NOMO-1 (cell line): ENCODE data around the gene CSE1L.
"Not testable (repeated sequence)": the region's sequence is repeated elsewhere in the genome, so short reads cannot be mapped to it uniquely, and the experiment has no call there.

Source experiments
- DNase-seq, 2 experiments: peaks; one replicate each; lab custom pipeline; 2025; ENCODE audit not compliant: unreplicated experiment in 2 of 2; lab: John Stamatoyannopoulos, UW

CSE1L gene

DNA sequence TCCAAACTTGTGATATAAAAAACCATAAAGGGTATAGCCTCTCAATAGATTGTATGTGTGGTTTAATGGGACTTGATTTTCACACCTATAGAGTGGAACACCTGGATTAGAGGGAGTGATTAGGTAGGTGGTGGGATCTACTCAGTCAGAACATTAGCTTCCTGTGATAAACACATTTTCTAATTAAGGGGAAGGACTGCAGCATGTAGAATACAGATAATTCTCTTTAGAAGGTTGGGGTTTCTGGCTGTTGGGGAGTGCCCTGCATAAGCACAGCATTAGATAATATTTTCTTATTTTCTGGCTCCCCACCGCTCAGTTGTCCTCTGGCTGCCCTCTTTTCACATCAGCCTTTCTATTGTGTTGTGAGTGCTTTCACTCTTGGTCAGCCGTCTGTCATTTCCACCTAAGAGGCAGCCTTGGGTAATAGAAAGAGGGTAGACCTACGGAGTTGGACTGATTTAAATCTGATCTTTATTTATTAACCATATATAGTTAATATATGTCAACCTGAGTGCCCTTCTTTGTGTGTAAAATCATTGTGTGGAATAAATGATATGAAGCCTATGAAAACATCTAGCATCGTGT lies 8.0 kb downstream of the CSE1L start:
- DNase-seq, result no peak

DNA sequence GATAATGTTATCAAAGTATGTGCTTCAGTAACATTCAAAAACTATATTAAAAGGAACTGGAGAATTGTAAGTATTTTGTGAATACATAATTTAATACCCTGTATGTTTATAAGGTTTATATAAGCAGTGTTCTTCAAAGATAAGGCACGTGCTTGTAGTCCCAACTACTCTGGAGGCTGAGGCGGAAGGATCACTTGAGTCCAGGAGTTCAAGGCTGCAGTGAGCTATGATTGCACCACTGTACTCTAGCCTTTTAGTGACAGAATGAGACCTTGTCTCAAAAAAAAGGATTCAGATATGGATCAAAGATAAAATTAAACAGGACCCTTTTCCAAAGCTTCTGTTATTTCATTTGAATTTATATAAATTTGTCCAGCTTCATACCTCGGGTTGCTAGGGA lies 17.2 kb downstream of the CSE1L start:
- no peak for DNase-seq

DNA sequence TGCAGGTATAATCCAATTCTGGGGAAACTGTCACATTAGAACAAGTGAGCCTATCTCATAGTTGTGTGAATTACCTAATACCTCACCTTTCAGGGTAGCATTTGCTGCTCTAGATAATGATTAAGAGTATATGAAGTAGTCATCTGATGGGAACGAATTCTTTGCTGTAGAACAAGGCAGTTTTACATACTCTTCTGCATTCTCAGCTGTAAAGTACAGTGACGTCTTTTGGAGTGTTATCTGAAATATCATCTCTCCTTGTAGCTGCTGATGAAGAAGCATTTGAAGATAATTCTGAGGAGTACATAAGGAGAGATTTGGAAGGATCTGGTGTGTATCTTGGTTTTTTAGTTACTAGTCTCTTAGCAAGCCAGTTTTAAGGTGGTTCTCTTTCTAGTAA lies 28.4 kb downstream of the CSE1L start:
- DNase-seq, result no peak

DNA sequence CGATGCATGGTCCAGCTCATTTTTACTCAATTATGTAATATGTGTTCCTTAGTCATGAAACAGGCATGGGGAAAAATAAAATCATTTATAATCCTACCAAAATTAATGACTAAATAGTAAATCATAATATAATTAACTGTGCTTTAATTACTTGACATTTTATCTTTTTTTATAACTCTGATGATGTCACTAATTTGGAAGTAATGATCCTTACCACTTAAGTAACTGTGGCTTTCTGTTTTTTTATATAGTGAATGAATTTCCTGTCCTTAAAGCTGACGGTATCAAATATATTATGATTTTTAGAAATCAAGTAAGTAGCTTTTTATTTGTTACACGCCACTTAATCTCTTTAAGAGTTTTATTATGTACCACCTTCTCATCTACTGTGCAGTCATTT lies 32.2 kb downstream of the CSE1L start:
- no peak for DNase-seq

DNA sequence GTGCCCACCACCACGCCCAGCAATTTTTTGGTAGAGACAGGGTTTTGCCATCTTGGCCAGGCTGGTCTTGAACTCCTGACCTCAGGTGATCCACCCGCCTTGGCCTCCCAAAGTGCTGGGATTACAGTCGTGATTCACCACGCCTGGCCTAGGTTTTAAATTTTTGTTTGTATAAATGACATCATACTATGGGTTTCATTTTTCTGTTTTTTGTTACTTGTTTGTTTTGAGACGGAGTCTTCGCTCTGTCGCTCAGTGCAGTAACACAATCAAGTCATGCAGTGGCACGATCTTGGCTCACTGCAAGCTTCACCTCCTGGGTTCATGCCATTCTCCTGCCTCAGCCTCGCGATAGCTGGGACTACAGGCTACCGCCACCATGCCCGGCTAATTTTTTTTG lies 36.2 kb downstream of the CSE1L start:
- DNase-seq, result not testable (repeated sequence)

DNA sequence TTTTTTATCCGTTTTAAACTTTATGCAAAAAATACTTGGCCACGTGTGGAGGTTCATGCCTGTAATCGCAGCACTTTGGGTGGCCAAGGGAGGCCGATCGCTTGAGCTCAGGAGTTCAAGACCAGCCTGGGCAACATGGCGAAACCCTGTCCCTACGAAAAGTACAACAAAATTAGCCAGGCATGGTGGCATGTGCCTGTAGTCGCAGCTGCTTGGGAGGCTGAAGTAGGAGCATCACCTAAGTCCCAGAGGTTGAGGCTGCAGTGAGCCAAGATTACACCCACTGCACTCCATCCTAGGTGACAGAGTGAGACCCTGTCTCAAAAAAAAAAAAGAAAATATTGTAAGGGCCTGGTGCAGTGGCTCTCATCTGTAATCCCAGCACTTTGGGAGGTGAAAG lies 45.0 kb downstream of the CSE1L start:
- DNase-seq, result no peak

DNA sequence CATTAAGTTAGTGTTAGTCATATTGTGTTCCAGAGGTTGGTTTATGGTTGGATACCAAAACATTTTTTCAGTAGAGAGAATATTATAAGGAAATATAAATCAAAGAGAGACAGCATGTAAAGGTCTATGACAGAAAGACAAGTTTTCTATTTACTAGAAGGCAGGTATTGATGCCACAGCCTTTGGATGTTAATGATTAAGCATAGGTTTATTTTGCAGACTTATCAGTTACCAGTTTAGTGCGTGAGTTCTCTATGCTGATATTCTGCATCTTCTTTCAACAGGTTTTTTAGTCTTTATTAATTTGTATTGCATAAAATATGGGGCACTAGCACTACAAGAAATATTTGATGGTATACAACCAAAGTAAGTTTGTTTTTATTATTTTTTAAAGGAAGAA lies 45.6 kb downstream of the CSE1L start:
- DNase-seq, result no peak

DNA sequence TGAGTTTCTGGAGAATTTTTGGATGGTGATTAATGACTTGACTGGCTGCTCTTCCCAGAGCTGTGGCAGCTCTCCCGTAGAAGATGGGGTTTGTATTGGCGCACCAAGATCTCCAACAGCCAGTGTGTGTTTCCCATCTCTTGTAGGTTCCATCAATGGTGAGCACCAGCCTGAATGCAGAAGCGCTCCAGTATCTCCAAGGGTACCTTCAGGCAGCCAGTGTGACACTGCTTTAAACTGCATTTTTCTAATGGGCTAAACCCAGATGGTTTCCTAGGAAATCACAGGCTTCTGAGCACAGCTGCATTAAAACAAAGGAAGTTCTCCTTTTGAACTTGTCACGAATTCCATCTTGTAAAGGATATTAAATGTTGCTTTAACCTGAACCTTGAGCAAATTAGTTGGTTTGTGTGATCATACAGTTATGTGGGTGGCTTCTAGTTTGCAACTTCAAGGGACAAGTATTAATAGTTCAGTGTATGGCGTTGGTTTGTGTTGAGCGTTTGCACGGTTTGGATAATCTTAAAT lies 50.2 kb downstream of the CSE1L start:
- DNase-seq, result no peak

DNA sequence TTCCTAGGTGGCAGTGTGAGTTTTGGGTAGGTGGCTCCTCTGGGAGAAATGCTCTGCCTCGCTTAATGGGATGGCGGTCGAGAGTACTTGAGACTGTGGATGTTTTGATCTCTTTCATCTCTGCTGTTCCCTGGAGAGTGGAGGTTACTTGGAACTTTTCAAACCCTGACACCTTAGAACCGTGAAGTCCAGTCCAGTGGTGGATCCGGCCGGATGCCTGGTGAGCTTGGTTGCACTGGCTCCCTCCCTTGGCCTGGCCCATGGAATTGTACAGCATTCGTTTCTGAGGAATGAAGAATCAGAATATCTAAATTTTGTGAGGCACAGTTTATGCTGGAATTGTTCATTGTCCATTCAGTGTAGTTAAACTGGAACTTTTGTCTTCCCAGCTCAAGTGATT lies 51.0 kb downstream of the CSE1L start:
- DNase-seq, result no peak

DNA sequence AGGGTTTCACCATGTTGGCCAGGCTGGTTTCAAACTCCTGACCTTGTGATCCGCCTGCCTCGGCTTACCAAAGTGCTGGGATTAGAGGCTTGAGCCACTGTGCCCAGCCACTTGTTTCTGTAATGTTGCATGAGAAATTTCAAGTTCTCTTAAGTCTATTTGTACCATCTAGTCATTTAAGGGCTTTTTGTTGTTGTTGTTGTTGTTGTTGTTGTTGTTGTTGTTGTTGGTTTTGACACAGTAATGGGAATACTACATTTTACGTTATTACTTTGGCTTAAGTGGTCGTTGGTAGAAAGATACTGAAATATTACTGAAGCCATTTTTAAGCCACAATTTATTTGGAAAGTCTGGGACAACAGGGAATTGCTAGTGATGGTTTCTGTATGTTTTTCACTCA lies 52.0 kb downstream of the CSE1L start:
- no peak for DNase-seq

DNA sequence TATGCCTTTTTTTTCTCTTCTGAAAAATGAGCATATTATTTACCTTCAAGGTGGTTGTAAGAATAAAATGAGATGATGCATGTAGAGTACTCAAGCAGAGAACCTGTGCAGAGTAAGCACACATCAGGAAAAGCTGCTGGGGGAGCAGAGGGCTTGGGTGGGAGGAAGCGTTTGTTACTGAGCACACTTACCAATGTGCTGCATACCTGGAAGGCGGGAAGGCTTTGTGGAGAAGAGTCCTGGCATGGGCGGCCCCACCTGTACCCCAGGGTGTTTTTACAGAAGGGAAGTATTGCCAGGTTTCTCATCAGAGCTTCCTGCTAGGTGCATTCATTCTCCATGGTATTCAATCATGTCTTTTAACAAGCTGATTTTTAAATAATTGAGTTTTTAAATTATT lies 52.9 kb downstream of the CSE1L start:
- no peak for DNase-seq

DNA sequence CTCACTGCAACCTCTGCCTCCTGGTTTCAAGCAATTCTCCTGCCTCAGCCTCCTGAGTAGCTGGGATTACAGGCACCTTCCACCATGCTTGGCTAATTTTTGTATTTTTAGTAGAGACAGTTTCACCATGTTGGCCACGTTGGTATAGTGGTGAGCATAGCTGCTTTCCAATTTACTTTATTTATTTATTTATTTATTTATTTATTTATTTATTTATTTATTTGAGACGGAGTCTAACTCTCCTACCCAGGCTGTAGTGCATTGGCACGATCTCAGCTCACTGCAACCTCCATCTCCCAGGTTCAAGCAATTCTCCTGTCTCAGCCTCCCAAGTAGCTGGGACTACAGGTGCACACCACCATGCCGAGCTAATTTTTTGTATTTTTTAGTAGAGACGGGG lies 54.2 kb downstream of the CSE1L start:
- not testable (repeated sequence) for DNase-seq

DNA sequence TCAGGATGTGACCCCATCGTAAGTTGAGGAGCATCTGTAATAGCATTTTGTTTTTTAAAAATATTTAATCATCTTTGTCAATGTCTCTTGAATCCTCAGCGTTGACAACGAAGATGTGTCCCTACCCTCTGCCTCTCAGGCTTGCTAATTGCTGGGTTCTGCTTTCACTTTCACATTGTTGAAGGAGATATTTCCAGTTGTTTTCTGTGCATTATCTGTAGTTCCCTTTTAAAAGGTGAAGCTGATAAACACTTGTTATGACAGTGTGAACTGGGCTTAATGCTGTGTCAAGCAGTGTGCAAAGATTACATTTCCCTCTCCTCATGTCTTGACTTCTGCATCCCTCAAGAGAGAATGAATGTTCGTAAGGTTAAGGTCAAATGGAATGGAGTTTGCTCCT lies 54.9 kb downstream of the CSE1L start:
- peak; percentile 3 to 66 for DNase-seq

DNA sequence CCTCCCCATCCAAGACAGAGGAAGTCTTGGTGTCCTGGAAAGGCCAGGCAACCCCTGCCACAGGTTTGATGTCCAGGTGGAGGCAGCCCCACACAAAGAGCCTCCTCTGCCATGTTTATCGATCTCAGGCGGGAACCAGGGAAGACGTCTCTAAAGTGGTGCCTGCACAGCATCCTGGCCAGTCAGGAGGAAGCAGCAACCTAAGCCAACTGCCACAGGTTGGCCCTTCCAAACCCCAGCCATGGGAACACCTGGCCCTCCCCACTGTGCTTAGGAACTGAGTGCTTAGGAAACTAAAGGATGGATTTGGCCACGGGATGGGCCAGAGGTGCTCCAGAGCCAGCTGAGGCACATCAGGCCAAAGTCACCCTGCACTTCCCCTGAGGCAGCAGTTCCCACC lies 56.9 kb downstream of the CSE1L start:
- no peak for DNase-seq

DNA sequence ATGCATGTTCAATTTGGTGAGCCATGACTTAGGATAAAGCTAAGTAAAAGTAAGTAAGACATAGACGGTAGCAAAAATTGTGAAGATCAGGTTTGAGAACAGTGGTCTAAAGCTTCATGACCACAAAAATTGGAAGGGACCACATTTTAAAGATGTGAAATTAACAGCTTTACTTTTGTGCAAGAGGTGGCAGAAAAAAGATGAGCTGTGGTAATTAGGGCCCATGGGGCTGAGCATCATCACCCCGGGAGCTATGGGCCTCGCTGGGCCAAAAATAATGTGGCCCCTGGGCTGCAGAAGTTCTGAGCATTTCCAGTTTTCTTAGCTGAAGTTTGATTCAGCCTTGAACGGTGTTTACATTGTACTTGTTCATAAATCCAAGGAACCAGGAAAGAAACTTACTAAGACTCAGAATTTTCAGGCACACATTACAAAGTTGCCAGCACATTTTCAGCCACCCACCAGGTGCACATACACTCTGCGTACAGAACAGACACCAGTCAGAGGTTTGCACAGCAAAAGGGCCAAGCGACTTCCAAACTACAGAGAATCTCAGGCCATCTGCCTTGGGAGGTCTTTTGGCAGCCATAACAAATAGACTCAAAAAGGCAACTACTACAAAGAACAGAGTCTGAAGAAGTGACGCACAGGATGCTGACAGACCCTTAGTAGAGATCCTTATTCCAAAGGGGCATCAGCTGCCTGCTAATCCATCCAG lies 57.7 kb downstream of the CSE1L start:
- no peak for DNase-seq

DNA sequence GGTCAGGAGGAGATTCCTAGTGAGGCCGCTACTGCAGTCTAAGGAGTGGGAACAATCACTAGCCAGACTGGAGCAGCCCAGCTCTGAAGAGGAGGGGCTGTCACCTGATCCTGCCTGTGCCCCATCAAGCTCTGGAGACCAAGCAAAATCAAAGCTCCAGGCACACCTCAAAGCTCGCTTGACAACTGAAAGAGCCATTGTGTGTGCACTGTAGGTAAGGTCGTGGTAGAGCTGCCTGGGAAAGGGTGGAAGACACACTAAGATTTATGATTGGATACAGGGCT lies 58.2 kb downstream of the CSE1L start:
- no peak for DNase-seq

DNA sequence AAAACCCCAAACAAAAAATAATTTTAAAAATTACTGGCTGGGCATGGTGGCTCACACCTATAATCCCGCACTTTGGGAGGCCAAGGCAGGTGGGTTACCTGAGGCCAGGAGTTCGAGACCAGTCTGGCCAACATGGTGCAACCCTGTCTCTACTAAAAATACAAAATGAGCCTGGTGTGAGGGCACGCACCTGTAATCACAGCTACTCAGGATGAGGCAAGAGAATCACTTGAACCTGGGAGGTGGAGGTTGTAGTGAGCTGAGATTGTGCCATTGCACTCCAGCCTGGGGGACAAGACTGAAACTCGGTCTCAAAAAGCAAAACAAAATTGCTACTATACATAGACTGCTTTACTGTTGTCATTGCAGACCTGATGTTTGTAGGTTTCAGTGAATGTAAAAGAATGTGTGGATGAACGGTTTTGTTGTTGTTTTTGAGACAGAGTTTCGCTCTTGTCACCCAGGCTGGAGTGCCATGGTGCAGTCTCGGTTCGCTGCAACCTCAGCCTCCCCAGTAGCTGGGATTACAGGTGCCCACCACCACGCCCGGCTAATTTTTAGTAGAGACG lies 59.0 kb downstream of the CSE1L start:
- DNase-seq, result not testable (repeated sequence)

DNA sequence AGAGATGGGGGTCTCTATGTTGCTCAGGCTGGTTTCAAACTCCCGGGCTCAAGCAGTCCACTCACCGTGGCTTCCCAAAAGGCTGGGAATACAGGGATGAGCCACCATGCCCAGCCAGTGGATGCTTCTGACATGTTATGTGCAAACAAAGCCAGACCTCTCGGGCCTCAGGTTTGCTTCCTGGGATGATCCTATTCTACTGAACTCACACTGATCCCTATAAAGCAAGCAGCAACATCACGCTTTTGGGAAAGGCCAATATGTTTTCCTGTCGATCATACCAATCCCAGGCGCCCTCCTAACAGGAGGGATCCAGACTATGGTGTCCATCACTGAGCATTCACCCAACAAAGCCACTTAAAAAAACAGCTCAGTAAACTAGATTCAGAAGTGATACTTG lies 60.2 kb downstream of the CSE1L start:
- DNase-seq, result no peak

DNA sequence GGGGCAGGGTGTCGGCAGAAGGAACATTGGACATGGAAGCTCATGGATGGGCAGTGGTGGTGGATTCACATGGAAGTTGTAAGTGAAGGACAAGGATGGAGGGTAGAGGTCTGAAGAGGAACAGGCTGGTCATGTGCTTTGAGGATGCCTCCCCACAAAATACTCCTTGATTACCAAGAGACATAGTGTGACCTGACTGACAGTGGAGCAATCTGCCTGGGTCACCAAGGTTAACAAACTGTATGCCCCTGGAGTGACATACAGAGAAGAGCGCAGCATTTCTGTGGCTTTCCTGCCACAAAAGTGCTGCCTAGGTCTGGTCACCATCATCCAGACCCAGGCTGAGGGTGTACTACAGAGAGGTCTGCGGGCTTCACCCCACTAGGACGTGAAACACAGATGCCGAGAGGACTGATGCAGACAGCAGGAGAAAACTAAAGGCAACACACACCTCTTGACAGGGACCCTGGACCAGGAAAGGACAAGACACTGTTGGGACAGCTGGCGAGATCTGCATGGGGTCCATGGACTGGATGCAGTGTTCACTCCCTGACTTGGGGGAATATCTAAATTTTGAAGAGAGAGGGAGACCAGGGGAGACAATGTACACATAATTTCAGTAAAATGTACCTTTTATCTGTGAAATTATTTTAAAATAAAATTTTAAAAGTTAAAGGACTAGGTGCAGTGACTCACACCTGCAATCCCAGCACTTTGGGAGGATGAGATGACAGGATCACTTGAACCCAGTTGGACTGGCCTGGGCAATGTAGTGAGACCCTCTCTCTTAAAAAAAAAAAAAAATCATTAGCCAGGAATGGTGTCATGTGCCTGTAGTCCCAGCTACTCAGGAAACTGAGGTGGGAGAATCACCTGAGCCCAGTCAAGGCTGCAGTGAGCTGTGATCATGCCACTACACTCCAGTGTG lies 64.9 kb downstream of the CSE1L start:
- no peak for DNase-seq

DNA sequence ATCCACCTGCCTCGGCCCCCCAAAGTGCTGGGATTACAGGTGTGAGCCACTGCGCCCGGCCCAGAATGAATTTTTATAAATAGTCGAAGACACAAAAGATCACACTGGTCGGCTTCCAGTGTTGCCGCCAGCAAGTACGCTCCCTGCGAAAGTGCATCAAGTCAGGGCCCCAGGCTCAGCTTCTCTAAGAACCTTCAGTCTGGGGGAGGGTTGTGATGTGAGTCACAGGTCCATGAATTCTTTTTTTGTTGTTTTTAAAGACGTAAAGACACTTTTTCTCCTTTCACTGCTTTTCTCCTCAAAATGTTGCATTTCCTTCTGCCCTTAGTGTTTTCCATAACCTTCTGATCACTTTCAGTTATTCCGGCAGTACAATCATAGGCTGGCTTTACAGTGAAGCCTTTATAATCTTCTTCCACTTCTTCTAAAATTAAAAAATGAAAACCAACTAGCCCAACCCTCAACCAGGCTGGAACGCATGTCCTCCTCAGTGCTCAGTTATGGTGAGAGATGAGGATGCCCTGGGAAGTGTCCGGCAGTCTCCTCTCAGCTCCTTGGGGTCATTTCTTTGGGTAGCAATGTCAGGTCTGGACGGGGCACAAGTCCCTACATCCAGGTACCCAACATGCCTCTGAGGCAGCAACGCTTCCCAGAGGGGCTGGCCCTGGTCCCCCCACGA lies 66.6 kb downstream of the CSE1L start:
- no peak for DNase-seq

DNA sequence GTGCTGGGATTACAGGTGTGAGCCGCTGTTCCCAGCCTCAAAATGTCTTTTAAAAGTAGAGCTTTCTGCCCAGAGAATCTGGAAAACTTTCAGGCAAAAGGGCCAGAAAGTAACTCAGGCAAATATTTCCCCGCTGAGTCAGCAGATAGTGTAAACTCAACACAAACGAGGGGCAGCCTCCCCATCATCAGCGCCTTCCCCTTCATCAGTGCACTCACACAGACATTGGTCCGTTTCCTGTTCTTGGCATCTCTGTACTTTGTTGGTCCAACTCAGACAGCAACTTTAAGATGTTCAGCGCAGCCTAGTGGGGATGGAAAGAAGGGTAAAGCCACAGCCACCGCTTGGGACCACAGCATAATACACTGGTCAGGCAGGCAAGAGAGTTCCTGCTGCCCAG lies 69.5 kb downstream of the CSE1L start:
- DNase-seq, result no peak
